CD4-positive, alpha-beta T cell (primary cell): ENCODE results near the gene SKA1. TPM values are rescaled to one million over a fixed set of nuclear protein-coding genes. Genes with fewer than 3 reads are reported as not detected.

Source experiments
- ATAC-seq: fragments of 200-7000 bp; cut with Tn5 transposase; one replicate; pipeline ENCODE4 v1.10.0; 2022; ENCODE audit warnings: mild to moderate bottlenecking; ENCODE audit not compliant: poor library complexity
- CTCF ChIA-PET: fragments of 350-600 bp; sonication (Branson Sonifier 250); formaldehyde crosslinking; loops from one replicate; lab custom pipeline; 2021; ENCODE audit warnings: antibody characterized with exemption, inconsistent platforms; lab: Charles Lee
- POLR2A ChIA-PET: fragments of 350-600 bp; sonication (Branson Sonifier 250); formaldehyde crosslinking; loops from one replicate; lab custom pipeline; 2021; ENCODE audit warnings: antibody characterized with exemption, inconsistent platforms; lab: Charles Lee
- DNase-seq, 14 experiments: peaks; one replicate each; pipeline ENCODE4 v3.0.0-alpha.2; 2013 to 2020; ENCODE audit warnings: mixed read lengths in 2 of 14
- H3K27ac ChIP-seq, 2 donors: one replicate each; pipeline versions ENCODE4 v1.5.1 to v1.7.0; 2013; ENCODE audit warnings: low read length in 2 of 2, low read depth in 1 of 2, mild to moderate bottlenecking in 1 of 2
- H3K27me3 ChIP-seq, 2 experiments: 1 replicate in 1 of 2; 2 replicates in 1 of 2; pipeline versions ENCODE4 v1.6.1 to v1.7.0; 2013; ENCODE audit warnings: low read length in 2 of 2, control low read depth in 1 of 2, mild to moderate bottlenecking in 1 of 2, moderate library complexity in 1 of 2; ENCODE audit not compliant: insufficient read depth in 2 of 2, control insufficient read depth in 1 of 2
- H3K36me3 ChIP-seq: one replicate; pipeline ENCODE4 v1.6.1; 2013; ENCODE audit warnings: low read length, control low read depth; ENCODE audit not compliant: insufficient read depth
- H3K4me1 ChIP-seq: one replicate; pipeline ENCODE4 v1.6.1; 2013; ENCODE audit warnings: low read length, control low read depth; ENCODE audit not compliant: insufficient read depth
- H3K4me3 ChIP-seq: one replicate; pipeline ENCODE4 v1.5.1; 2013; ENCODE audit warnings: mild to moderate bottlenecking, low read length, moderate library complexity
- H3K9me3 ChIP-seq, 2 experiments: 1 replicate in 1 of 2; 2 replicates in 1 of 2; pipeline versions ENCODE4 v1.6.1 to v1.7.0; 2013; ENCODE audit warnings: low read length in 2 of 2, mild to moderate bottlenecking in 2 of 2, control low read depth in 1 of 2, moderate library complexity in 1 of 2; ENCODE audit not compliant: control insufficient read depth in 1 of 2, insufficient read depth in 1 of 2
- H3K27ac Mint-ChIP-seq: one replicate; pipeline ENCODE4 v1.8.0; 2020; ENCODE audit warnings: mixed read lengths
- H3K27me3 Mint-ChIP-seq: one replicate; pipeline ENCODE4 v1.8.0; 2021; ENCODE audit warnings: mixed read lengths
- H3K36me3 Mint-ChIP-seq: one replicate; pipeline ENCODE4 v1.8.0; 2021; ENCODE audit warnings: low read depth, mixed read lengths
- H3K4me1 Mint-ChIP-seq: one replicate; pipeline ENCODE4 v1.8.0; 2021; ENCODE audit warnings: low read depth, mixed read lengths
- H3K4me3 Mint-ChIP-seq: one replicate; pipeline ENCODE4 v1.8.0; 2020; ENCODE audit warnings: mild to moderate bottlenecking, mixed read lengths
- H3K9me3 Mint-ChIP-seq: one replicate; pipeline ENCODE4 v1.8.0; 2020; ENCODE audit warnings: mixed read lengths
- CTCF ChIP-seq: fragments of 200-600 bp; IDR thresholded peaks from one replicate; pipeline ENCODE4 v1.8.0; 2022; ENCODE audit warnings: antibody characterized with exemption, mild to moderate bottlenecking
- intact Hi-C, 2 experiments: fragments of 100-400 bp; cut with DNase I in 1 of 2; cut with micrococcal nuclease in 1 of 2; formaldehyde crosslinking; loops; one replicate each; pipeline versions ENCODE4 v1.15.1 to v1.9.0; 2023 to 2025; cut with DNase I, micrococcal nuclease
- total RNA-seq, 174 experiments: library from RNA in 2 of 174; stranded (reverse) in 2 of 174; gene quantifications; one replicate each; pipeline ENCODE4 v1.2.3 and lab custom pipeline; 2021 to 2026

SKA1 gene
- total RNA-seq, 2 experiments from 2014 or later, result 0.08 to 0.20 TPM

DNA sequence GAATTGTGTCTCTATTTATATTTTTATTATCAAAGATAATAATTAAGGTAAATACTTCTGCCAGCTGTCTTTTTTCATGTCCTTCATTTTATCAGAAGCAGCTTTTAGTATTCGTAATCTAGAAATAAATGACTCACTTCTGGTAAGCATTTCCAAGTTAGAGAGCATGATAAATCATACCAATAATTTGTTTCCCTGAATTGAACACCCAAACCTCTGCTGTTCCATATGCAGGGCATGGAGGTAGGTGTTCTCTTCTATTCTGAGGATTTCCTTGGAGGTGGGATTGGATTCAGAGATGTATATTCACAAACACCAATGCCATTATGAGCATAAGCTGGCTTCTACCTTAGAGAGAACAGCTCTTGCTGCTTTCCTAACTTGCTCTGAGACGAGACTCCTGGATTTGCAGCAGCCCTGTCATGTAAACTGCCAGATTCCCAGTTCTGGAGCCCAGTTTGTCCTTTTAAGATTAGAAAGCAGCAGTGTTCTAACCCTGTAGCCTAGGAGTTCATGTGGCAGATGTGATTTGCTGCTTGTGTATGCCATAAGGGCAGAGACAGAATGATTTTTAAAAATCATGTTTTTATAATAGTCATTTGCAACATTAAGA is 47.5 kb downstream of the SKA1 start:
- no peak overlapping the region for H3K27ac Mint-ChIP-seq
- H3K4me3 Mint-ChIP-seq, result no peak overlapping the region
- Histone ChIP-seq H3K27me3 (peaks cover 6% of the 10 kb centered on the region in 2 experiments), H3K9me3 (peaks cover 0 to 30% of the 10 kb centered on the region in 2 experiments), H3K4me3 (no peak overlapping the region), H3K27ac (no peak overlapping the region), H3K4me1 (no peaks in the 10 kb centered on the region), H3K36me3 (no peaks in the 10 kb centered on the region)
- ChIA-PET POLR2A (no interaction called here), CTCF (no interaction called here)
- no peaks in the 10 kb centered on the region for H3K4me1 Mint-ChIP-seq
- no peaks in the 10 kb centered on the region for H3K36me3 Mint-ChIP-seq
- intact Hi-C loops, result no loop called here
- DNase-seq, result no peak
- peaks cover 8% of the 10 kb centered on the region for H3K9me3 Mint-ChIP-seq
- ATAC-seq, result no peak
- peaks cover 38% of the 10 kb centered on the region for H3K27me3 Mint-ChIP-seq
- TF ChIP-seq CTCF, result no peak

- TF ChIP-seq CTCF, result no peak
- CTCF ChIA-PET, result no interaction called here
- no peaks in the 10 kb centered on the region for H3K4me1 Mint-ChIP-seq
- DNase-seq (no peak), ATAC-seq (no peak)
- H3K27me3 Mint-ChIP-seq, result peaks cover 47% of the 10 kb centered on the region
- H3K36me3 Mint-ChIP-seq, result no peaks in the 10 kb centered on the region
- no peaks in the 10 kb centered on the region for H3K4me1 ChIP-seq
- no peak overlapping the region for H3K27ac Mint-ChIP-seq
- POLR2A ChIA-PET, result no interaction called here
- H3K4me3 Mint-ChIP-seq, result no peak overlapping the region
- H3K9me3 Mint-ChIP-seq, result peaks cover 4% of the 10 kb centered on the region
- H3K27me3 ChIP-seq, result peaks cover 6% of the 10 kb centered on the region in 2 experiments
- no peak overlapping the region for H3K27ac ChIP-seq
- intact Hi-C loops, result no loop called here
- peaks cover 0 to 18% of the 10 kb centered on the region in 2 experiments for H3K9me3 ChIP-seq
- no peak overlapping the region for H3K4me3 ChIP-seq
- no peaks in the 10 kb centered on the region for H3K36me3 ChIP-seq
Observed at GRCh38 chr18:50424877-50425690, 50.2 kb downstream of the SKA1 start.

GRCh38 chr18:50427896-50428295 is 53.0 kb downstream of the SKA1 start:
- Mint-ChIP-seq H3K9me3 (peaks cover 4% of the 10 kb centered on the region), H3K4me1 (no peaks in the 10 kb centered on the region), H3K36me3 (no peaks in the 10 kb centered on the region), H3K27me3 (peaks cover 40% of the 10 kb centered on the region), H3K4me3 (no peak overlapping the region), H3K27ac (no peak overlapping the region)
- Histone ChIP-seq H3K9me3 (peaks cover 0 to 12% of the 10 kb centered on the region in 2 experiments), H3K27me3 (no peaks in the 10 kb centered on the region), H3K36me3 (no peaks in the 10 kb centered on the region), H3K27ac (no peak overlapping the region), H3K4me3 (no peak overlapping the region), H3K4me1 (no peaks in the 10 kb centered on the region)
- no peak for DNase-seq
- intact Hi-C loops, result no loop called here
- no peak for TF ChIP-seq CTCF
- CTCF ChIA-PET, result interaction anchor here (1.4 kb wide), 1 partner anchor 209 kb away, joined by 3 read pairs; no protein-coding TSS in a partner anchor
- ATAC-seq, result no peak
- POLR2A ChIA-PET, result no interaction called here
